Kidney capillary endothelial cell (primary cell): ENCODE results near the gene SEZ6.

Experiments used
- DNase-seq: peaks from one replicate; pipeline ENCODE4 v3.0.0-alpha.2; 2018; ENCODE audit warnings: low spot score

The SEZ6 gene

GRCh38 chr17:29005936-29006511 is at the start of gene SEZ6:
Gene SEZ6 (minus strand): TSS chr17:29006033. CDS start chr17:29005869, 164 bp downstream.
- DNase-seq: peak; percentile 52

GRCh38 chr17:29054835-29055234 is 49.0 kb upstream of the SEZ6 start:
- no peak for DNase-seq

- DNase-seq: no peak
Measured at GRCh38 chr17:29051731-29052130, 45.9 kb upstream of the SEZ6 start.

- DNase-seq: no peak
Measured at GRCh38 chr17:29051194-29051593, 45.4 kb upstream of the SEZ6 start.

GRCh38 chr17:29050176-29050575 is 44.3 kb upstream of the SEZ6 start:
- DNase-seq: no peak

- no peak for DNase-seq
Measured at GRCh38 chr17:29049541-29050145, 43.8 kb upstream of the SEZ6 start.

GRCh38 chr17:29048440-29049368 is 42.9 kb upstream of the SEZ6 start:
- peak; percentile 50 for DNase-seq

- no peak for DNase-seq
Measured at GRCh38 chr17:29046473-29046839, 40.6 kb upstream of the SEZ6 start.

- no peak for DNase-seq
Measured at GRCh38 chr17:29045734-29046472, 40.1 kb upstream of the SEZ6 start.

- no peak for DNase-seq
Measured at GRCh38 chr17:29045026-29045425, 39.2 kb upstream of the SEZ6 start.

GRCh38 chr17:29043539-29044145 is 37.8 kb upstream of the SEZ6 start:
- DNase-seq: no peak

- DNase-seq: peak; percentile 33
Measured at GRCh38 chr17:29042679-29043538, 37.1 kb upstream of the SEZ6 start, which contains the start of gene PIPOX. Gene PIPOX (plus strand): TSS chr17:29043141. CDS start chr17:29043226, 85 bp downstream.

GRCh38 chr17:29042026-29042678 is 36.3 kb upstream of the SEZ6 start:
- no peak for DNase-seq

- DNase-seq: no peak
Measured at GRCh38 chr17:29041571-29041970, 35.7 kb upstream of the SEZ6 start.

GRCh38 chr17:29041091-29041490 is 35.3 kb upstream of the SEZ6 start:
- DNase-seq: no peak

GRCh38 chr17:29039764-29040598 is 34.1 kb upstream of the SEZ6 start:
- DNase-seq: no peak

GRCh38 chr17:29038085-29038795 is 32.4 kb upstream of the SEZ6 start:
- no peak for DNase-seq

- no peak for DNase-seq
Measured at GRCh38 chr17:29037739-29038084, 31.9 kb upstream of the SEZ6 start.

- DNase-seq: no peak
Measured at GRCh38 chr17:29036584-29036983, 30.8 kb upstream of the SEZ6 start.
